HG03196 (cell line): ENCODE data around the gene CHRNA9.
"Not testable (repeated sequence)": the region's sequence is repeated elsewhere in the genome, so short reads cannot be mapped to it uniquely, and the experiment has no call there.

Experiments used
- ATAC-seq: cut with Tn5 transposase; IDR thresholded peaks from one replicate; pipeline ENCODE4 v1.9.1; 2021; ENCODE audit not compliant: unreplicated experiment

CHRNA9 gene

DNA sequence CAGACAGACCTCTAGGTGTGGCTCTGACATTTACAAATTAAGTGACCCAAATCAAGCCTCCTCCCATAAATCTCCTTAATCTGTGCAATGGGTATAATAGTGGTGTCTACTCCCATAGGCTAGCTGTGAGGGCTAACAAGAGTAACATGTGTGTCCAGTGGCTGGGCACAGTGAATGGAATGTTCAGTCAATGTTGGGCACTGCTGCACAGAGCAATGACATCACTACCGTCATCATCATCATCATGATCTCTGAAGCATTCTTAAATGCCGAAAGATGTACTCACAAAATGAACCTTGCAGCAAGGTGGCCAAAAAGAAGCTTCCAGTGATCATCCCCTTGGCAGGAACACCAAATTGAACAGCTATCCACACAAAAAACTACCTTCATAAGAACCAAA, 43.5 kb downstream of the CHRNA9 start:
- no peak for ATAC-seq

DNA sequence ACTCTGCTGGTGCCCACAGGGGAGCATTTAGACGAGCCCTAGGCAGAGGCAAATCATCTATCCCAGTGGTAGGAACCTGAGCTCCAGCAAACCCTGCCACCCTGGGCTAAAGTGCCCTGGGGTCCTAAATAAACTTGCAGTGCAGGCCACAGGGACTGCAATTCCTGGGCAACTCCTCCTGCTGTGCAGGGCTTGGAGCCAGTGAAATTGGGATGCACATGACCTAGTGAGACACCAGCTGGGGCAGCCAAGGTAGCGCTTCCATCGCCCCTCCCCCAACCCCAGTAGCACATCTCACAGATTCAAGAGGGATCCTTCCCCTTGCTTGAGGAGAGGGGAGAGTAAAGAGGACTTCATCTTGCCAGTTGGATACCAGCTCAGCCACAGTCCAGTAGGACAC, 44.1 kb downstream of the CHRNA9 start:
- ATAC-seq, result no peak

GRCh38 chr4:40380647-40381046, 45.5 kb downstream of the CHRNA9 start:
- ATAC-seq, result no peak

- ATAC-seq, result no peak
Measured at GRCh38 chr4:40388239-40388638, 53.1 kb downstream of the CHRNA9 start.

DNA sequence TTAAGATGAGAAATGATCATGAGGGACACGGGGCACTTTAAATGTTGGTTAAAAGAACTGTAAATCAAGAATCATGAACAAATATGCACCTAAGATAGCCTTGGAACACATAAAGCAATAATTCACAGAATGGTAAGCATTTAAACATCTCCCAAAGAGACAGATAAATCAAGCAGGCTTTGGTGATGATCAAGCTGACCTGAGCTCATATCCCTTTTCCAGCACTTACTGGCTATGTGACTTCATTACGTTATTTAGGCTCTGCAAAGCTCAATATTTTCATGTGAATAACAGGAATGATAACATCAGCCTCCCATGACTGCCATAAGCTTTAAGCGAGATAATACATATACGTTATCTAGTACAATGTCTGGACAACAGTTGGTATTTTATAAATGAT, 54.9 kb downstream of the CHRNA9 start:
- ATAC-seq, result no peak

GRCh38 chr4:40392241-40392640, 57.1 kb downstream of the CHRNA9 start:
- ATAC-seq, result not testable (repeated sequence)

- no peak for ATAC-seq
Measured at GRCh38 chr4:40394236-40394635, 59.1 kb downstream of the CHRNA9 start.

- ATAC-seq, result no peak
Measured at GRCh38 chr4:40395166-40395900, 60.2 kb downstream of the CHRNA9 start.

GRCh38 chr4:40395908-40396793, 61.0 kb downstream of the CHRNA9 start:
- no peak for ATAC-seq

- no peak for ATAC-seq
Measured at GRCh38 chr4:40399578-40399977, 64.4 kb downstream of the CHRNA9 start.

- ATAC-seq, result no peak
Measured at GRCh38 chr4:40401096-40401495, 66.0 kb downstream of the CHRNA9 start.

DNA sequence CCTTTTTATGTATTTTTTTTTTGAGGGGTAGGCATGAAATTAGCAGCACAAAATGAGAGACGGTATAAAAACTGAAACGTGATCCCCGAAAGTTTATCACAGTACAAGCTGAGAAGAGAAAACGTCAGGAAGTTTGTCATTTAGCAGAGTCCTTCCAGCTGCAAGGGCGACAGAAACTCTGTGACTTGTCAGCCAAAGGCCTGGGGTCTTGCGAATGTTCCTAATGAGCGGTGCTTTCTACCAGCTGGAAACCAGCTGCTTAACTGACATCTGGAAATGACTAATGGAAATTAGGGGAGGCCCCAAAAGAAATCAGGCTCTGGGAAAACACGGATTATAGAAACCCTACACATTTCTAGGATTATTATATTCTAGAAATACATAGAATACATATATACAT, 66.5 kb downstream of the CHRNA9 start:
- ATAC-seq, result no peak

- ATAC-seq, result no peak
Measured at GRCh38 chr4:40402556-40402955, 67.4 kb downstream of the CHRNA9 start.

DNA sequence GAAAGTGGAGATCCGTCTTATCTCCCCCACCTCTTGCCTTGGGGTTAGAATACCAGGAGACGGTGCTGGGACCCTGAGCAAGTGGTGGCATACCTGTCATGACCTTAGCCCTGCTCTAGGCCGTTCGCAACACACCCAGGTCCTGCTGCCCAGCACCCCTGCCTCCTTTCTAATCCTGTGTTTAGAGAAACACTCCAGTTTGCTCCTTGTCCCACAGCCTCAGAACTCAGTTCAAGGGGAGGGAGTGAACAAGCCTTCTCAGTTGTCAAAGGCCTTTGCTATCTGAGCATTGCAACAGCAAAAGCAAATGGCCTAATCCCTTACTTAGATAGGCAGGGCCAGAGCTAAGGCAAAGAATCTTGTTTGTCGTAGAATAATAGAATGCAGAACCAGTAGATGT, 67.9 kb downstream of the CHRNA9 start:
- ATAC-seq, result no peak
